HCT116 (cell line): ENCODE results near the gene CYP4A22. TPM values are rescaled to one million over a fixed set of nuclear protein-coding genes. Genes with fewer than 3 reads are reported as not detected.

Experiments used
- ATAC-seq: fragments of 200-7000 bp; cut with Tn5 transposase; 2 replicates; pipeline ENCODE4 v1.9.1; 2020; ENCODE audit warnings: mild to moderate bottlenecking, moderate library complexity
- BruUV-seq: library from RNA; stranded (reverse); fragments of 400-500 nt; replicated peaks from 2 replicates; lab custom pipeline; 2021; lab: Mats Ljungman, UMichigan
- CTCF ChIA-PET: fragments of 300-600 bp; sonication (Branson Sonifier 250); formaldehyde crosslinking; loops from one replicate; lab custom pipeline; 2021; ENCODE audit warnings: antibody characterized with exemption; lab: Charles Lee
- POLR2A ChIA-PET: fragments of 300-600, 350-600 bp; sonication (Branson Sonifier 250); formaldehyde crosslinking; loops from one replicate; lab custom pipeline; 2021; ENCODE audit warnings: antibody characterized with exemption; lab: Charles Lee
- RAD21 ChIA-PET, 2 experiments: fragments of 300-600 bp; sonication (Branson Sonifier 250); formaldehyde crosslinking; loops; one replicate each; lab custom pipeline; 2023; ENCODE audit warnings: low total read pairs in 2 of 2; ENCODE audit not compliant: uncharacterized antibody in 2 of 2, unreplicated experiment in 2 of 2, low non-redundant PET in 1 of 2; lab: Charles Lee
- DNase-seq: peaks from one replicate; pipeline ENCODE4 v3.0.0-alpha.2; 2010; ENCODE audit warnings: low read depth, low spot score
- H2AFZ ChIP-seq: fragments of 200-600 bp; shearing (Covaris generic), sonication (generic); 2 replicates; pipeline ENCODE4 v1.6.1; 2017; ENCODE audit warnings: low read depth, mixed run types, mixed read lengths, antibody characterized with exemption, low read length; ENCODE audit not compliant: poor library complexity, severe bottlenecking
- H3K27ac ChIP-seq: 2 replicates; pipeline ENCODE4 v1.5.1; 2012; ENCODE audit warnings: low read depth, low read length
- H3K27me3 ChIP-seq: fragments of 200-600 bp; sonication (generic); 2 replicates; pipeline ENCODE4 v1.6.1; 2016; ENCODE audit warnings: mixed run types, low read length, mixed read lengths; ENCODE audit not compliant: insufficient read depth
- H3K36me3 ChIP-seq, 2 experiments: fragments of 200-500 bp in 1 of 2; fragments of 200-600 bp in 1 of 2; sonication (Bioruptor generic) in 1 of 2; sonication (generic) in 1 of 2; 2 replicates each; pipeline versions ENCODE4 v1.5.1 to v1.6.1; 2014 to 2016; ENCODE audit warnings: low read length in 2 of 2, inconsistent platforms in 1 of 2, mixed read lengths in 1 of 2, mixed run types in 1 of 2; ENCODE audit not compliant: insufficient read depth in 2 of 2, control insufficient read depth in 1 of 2
- H3K4me1 ChIP-seq, 2 experiments: fragments of 200-600 bp in 1 of 2; sonication (generic) in 1 of 2; 2 replicates each; pipeline versions ENCODE4 v1.5.1 to v1.6.1; 2012 to 2017; ENCODE audit warnings: low read length in 2 of 2, inconsistent platforms in 1 of 2, mild to moderate bottlenecking in 1 of 2, mixed read lengths in 1 of 2, mixed run types in 1 of 2, moderate library complexity in 1 of 2; ENCODE audit not compliant: insufficient read depth in 2 of 2, control insufficient read depth in 1 of 2
- H3K4me2 ChIP-seq: fragments of 200-600 bp; sonication (generic); 2 replicates; pipeline ENCODE4 v1.6.1; 2017; ENCODE audit warnings: mixed run types, low read length, mixed read lengths
- H3K4me3 ChIP-seq, 2 experiments: fragments of 200-600 bp in 1 of 2; sonication (generic) in 1 of 2; replicated peaks in 1 of 2; 2 replicates each; pipeline ENCODE4 v1.5.1; 2011 to 2016; ENCODE audit warnings: low read length in 2 of 2, control low read depth in 1 of 2, low read depth in 1 of 2, mild to moderate bottlenecking in 1 of 2, mixed read lengths in 1 of 2, mixed run types in 1 of 2
- H3K79me2 ChIP-seq: fragments of 200-600 bp; sonication (generic); 2 replicates; pipeline ENCODE4 v1.6.1; 2017; ENCODE audit warnings: mild to moderate bottlenecking, mixed run types, low read length, moderate library complexity, mixed read lengths; ENCODE audit not compliant: insufficient read depth
- H3K9ac ChIP-seq: fragments of 200-600 bp; sonication (generic); 2 replicates; pipeline ENCODE4 v1.6.1; 2016; ENCODE audit warnings: low read length, mixed read lengths
- H3K9me2 ChIP-seq: fragments of 200-600 bp; sonication (generic), shearing (Covaris generic); 2 replicates; pipeline ENCODE4 v1.6.1; 2017; ENCODE audit warnings: mixed run types, mild to moderate bottlenecking, moderate library complexity; ENCODE audit not compliant: insufficient read depth
- H3K9me3 ChIP-seq, 2 experiments: fragments of 200-500 bp in 1 of 2; fragments of 200-600 bp in 1 of 2; sonication (Bioruptor generic) in 1 of 2; sonication (generic) in 1 of 2; 2 replicates each; pipeline ENCODE4 v1.6.1; 2014 to 2017; ENCODE audit warnings: low read length in 2 of 2, mixed read lengths in 2 of 2, inconsistent platforms in 1 of 2, low read depth in 1 of 2, mild to moderate bottlenecking in 1 of 2, mixed run types in 1 of 2, moderate library complexity in 1 of 2; ENCODE audit not compliant: control insufficient read depth in 1 of 2, insufficient read depth in 1 of 2
- H4K20me1 ChIP-seq: fragments of 200-600 bp; sonication (generic), shearing (Covaris generic); 2 replicates; pipeline ENCODE4 v1.6.1; 2017; ENCODE audit warnings: mixed run types, mild to moderate bottlenecking, moderate library complexity; ENCODE audit not compliant: insufficient read depth
- CBX3 ChIP-seq: IDR thresholded peaks from 2 replicates; pipeline ENCODE4 v1.6.1; 2012; ENCODE audit warnings: low read depth
- EZH2 ChIP-seq: fragments of 200-600 bp; sonication (generic); IDR thresholded peaks from 2 replicates; pipeline ENCODE4 v1.6.1; 2017; ENCODE audit warnings: antibody characterized with exemption, mixed run types
- EZH2phosphoT487 ChIP-seq: fragments of 200-600 bp; IDR thresholded peaks from 2 replicates; pipeline ENCODE4 v1.6.1; 2018; ENCODE audit warnings: antibody characterized with exemption, borderline replicate concordance
- POLR2A ChIP-seq: IDR thresholded peaks from 2 replicates; pipeline ENCODE4 v1.7.0; 2011; ENCODE audit warnings: borderline replicate concordance; ENCODE audit not compliant: insufficient read depth, insufficient read length; ENCODE audit errors: extremely low read depth
- SP1 ChIP-seq: IDR thresholded peaks from 2 replicates; pipeline ENCODE4 v1.6.1; 2012; ENCODE audit warnings: low read depth
- SRF ChIP-seq: IDR thresholded peaks from 2 replicates; pipeline ENCODE4 v1.6.1; 2012; ENCODE audit warnings: low read depth
- YY1 ChIP-seq: IDR thresholded peaks from 2 replicates; pipeline ENCODE4 v1.6.1; 2011; ENCODE audit warnings: low read length, low read depth, moderate library complexity, mild to moderate bottlenecking; ENCODE audit not compliant: insufficient replicate concordance; ENCODE audit errors: extremely low read depth
- ZFX ChIP-seq: fragments of 450-650 bp; IDR thresholded peaks from 2 replicates; pipeline ENCODE4 v1.6.1; 2017
- intact Hi-C: fragments of 100-400 bp; cut with micrococcal nuclease; formaldehyde crosslinking; loops from 2 replicates; pipeline ENCODE4 v1.10.0; 2022
- total RNA-seq: library from RNA; stranded (reverse); gene quantifications from one replicate; pipeline ENCODE4 v1.2.1, GENCODE V29; 2021; ENCODE audit not compliant: unreplicated experiment
- TF ChIP-seq, protein P1 (sequence below): IDR thresholded peaks from 2 replicates; pipeline ENCODE4 v1.6.1; 2012; ENCODE audit warnings: low read depth

CYP4A22 gene
- total RNA-seq, 1 experiment from 2014 or later, result not detected

DNA sequence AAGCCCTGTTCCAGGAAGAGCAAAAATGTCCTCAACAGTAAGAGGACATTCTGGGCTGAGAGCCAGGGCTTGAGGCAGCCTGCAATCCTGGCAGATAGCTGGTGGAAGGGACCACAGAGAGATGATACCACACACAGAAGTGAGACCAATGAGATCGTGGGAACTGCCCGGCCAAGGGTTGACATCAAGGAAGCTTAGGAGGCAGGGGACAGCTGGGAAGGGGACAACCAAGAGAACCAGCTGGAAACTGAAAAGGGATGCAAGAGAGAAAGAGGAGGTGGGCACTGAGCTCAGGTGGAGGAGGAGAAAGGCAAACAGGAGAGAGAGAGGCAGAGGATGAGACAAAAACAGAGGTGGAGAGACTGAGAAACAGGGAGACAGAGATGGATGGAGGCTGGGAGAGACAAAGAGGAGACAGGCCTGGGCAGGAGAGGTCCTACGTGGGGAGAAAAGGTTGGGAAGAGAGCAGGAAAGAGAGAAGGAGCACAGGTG, 43.4 kb downstream of the CYP4A22 start:
- RAD21 ChIA-PET, result no interaction called here
- no peak overlapping the region for H2AFZ ChIP-seq
- peaks cover 4 to 24% of the 10 kb centered on the region in 2 experiments for H3K4me1 ChIP-seq
- POLR2A ChIA-PET, result no interaction called here
- H3K9me3 ChIP-seq, result no peaks in the 10 kb centered on the region
- H3K9ac ChIP-seq, result no peak overlapping the region
- ATAC-seq (no peak), DNase-seq (no peak)
- H3K4me3 ChIP-seq, result no peak overlapping the region
- TF ChIP-seq CBX3 (no peak), EZH2 (no peak), ZFX (no peak), POLR2A (no peak), YY1 (no peak), SRF (no peak), SP1 (no peak), EZH2phosphoT487 (no peak)
- TF ChIP-seq, protein P1, sequence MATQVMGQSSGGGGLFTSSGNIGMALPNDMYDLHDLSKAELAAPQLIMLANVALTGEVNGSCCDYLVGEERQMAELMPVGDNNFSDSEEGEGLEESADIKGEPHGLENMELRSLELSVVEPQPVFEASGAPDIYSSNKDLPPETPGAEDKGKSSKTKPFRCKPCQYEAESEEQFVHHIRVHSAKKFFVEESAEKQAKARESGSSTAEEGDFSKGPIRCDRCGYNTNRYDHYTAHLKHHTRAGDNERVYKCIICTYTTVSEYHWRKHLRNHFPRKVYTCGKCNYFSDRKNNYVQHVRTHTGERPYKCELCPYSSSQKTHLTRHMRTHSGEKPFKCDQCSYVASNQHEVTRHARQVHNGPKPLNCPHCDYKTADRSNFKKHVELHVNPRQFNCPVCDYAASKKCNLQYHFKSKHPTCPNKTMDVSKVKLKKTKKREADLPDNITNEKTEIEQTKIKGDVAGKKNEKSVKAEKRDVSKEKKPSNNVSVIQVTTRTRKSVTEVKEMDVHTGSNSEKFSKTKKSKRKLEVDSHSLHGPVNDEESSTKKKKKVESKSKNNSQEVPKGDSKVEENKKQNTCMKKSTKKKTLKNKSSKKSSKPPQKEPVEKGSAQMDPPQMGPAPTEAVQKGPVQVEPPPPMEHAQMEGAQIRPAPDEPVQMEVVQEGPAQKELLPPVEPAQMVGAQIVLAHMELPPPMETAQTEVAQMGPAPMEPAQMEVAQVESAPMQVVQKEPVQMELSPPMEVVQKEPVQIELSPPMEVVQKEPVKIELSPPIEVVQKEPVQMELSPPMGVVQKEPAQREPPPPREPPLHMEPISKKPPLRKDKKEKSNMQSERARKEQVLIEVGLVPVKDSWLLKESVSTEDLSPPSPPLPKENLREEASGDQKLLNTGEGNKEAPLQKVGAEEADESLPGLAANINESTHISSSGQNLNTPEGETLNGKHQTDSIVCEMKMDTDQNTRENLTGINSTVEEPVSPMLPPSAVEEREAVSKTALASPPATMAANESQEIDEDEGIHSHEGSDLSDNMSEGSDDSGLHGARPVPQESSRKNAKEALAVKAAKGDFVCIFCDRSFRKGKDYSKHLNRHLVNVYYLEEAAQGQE, result no peak
- no TSS peak for BruUV-seq
- H3K36me3 ChIP-seq, result no peaks in the 10 kb centered on the region
- no peaks in the 10 kb centered on the region for H3K79me2 ChIP-seq
- no peak overlapping the region for H3K27ac ChIP-seq
- no peaks in the 10 kb centered on the region for H4K20me1 ChIP-seq
- no peak overlapping the region for H3K4me2 ChIP-seq
- no peaks in the 10 kb centered on the region for H3K9me2 ChIP-seq
- H3K27me3 ChIP-seq, result no peaks in the 10 kb centered on the region
- CTCF ChIA-PET, result no interaction called here
- intact Hi-C loops, result no loop called here
